B cell (primary cell): Measurements from ENCODE around the gene DONSON.

Experiments used
- EZH2 ChIP-seq: IDR thresholded peaks from 2 replicates; pipeline ENCODE4 v1.6.1; 2012; ENCODE audit warnings: borderline replicate concordance, low read depth, mild to moderate bottlenecking, moderate library complexity, low read length; ENCODE audit not compliant: insufficient read depth, poor library complexity, severe bottlenecking
- TF ChIP-seq, protein P1 (sequence below): fragments of 200-600 bp; IDR thresholded peaks from one replicate; pipeline ENCODE4 v1.8.0; 2022; ENCODE audit warnings: antibody characterized with exemption, mild to moderate bottlenecking

DNA sequence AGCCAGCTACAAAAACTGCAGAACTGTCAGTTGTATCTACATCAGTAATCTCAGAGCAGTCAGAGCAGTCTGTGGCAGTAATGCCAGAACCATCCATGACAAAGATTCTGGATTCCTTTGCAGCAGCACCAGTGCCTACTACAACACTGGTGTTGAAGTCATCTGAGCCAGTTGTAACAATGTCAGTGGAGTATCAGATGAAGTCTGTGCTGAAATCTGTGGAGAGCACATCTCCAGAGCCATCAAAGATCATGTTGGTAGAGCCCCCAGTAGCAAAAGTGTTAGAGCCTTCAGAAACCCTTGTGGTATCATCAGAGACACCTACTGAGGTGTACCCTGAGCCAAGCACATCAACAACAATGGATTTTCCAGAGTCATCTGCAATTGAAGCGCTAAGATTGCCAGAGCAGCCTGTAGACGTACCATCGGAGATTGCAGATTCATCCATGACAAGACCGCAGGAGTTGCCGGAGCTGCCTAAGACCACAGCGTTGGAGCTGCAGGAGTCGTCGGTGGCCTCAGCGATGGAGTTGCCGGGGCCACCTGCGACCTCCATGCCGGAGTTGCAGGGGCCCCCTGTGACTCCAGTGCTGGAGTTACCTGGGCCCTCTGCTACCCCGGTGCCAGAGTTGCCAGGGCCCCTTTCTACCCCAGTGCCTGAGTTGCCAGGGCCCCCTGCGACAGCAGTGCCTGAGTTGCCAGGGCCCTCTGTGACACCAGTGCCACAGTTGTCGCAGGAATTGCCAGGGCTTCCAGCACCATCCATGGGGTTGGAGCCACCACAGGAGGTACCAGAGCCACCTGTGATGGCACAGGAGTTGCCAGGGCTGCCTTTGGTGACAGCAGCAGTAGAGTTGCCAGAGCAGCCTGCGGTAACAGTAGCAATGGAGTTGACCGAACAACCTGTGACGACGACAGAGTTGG, 38.4 kb downstream of the DONSON start:
- TF ChIP-seq, protein P1, sequence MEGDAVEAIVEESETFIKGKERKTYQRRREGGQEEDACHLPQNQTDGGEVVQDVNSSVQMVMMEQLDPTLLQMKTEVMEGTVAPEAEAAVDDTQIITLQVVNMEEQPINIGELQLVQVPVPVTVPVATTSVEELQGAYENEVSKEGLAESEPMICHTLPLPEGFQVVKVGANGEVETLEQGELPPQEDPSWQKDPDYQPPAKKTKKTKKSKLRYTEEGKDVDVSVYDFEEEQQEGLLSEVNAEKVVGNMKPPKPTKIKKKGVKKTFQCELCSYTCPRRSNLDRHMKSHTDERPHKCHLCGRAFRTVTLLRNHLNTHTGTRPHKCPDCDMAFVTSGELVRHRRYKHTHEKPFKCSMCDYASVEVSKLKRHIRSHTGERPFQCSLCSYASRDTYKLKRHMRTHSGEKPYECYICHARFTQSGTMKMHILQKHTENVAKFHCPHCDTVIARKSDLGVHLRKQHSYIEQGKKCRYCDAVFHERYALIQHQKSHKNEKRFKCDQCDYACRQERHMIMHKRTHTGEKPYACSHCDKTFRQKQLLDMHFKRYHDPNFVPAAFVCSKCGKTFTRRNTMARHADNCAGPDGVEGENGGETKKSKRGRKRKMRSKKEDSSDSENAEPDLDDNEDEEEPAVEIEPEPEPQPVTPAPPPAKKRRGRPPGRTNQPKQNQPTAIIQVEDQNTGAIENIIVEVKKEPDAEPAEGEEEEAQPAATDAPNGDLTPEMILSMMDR, result no peak
- TF ChIP-seq EZH2, result no peak
